NCI-H128 (cell line): ENCODE results near the gene SARS2.

Experiments
- DNase-seq: peaks from one replicate; lab custom pipeline; 2025; ENCODE audit not compliant: unreplicated experiment; lab: John Stamatoyannopoulos, UW

SARS2 gene

DNA sequence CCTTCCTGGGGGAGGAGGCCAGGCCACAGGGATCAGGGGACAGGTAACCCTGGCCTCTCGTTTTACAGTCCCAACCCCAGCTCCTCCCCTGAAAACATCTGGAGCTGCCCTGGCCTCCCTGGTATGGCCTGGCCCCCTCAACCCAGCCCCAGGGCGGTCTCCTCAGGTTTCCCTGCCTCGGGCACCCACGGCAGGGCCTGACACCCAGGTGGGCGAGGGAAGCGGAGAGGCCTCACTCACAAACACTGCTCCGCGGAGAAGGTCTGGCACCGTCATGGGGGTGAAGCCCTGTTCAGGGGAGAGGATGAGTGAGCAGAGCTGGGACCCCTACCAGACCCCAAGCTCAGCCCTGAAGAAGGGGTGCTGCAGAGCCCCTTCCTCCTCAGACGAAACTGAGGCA, 12.0 kb downstream of the SARS2 start:
- no peak for DNase-seq

DNA sequence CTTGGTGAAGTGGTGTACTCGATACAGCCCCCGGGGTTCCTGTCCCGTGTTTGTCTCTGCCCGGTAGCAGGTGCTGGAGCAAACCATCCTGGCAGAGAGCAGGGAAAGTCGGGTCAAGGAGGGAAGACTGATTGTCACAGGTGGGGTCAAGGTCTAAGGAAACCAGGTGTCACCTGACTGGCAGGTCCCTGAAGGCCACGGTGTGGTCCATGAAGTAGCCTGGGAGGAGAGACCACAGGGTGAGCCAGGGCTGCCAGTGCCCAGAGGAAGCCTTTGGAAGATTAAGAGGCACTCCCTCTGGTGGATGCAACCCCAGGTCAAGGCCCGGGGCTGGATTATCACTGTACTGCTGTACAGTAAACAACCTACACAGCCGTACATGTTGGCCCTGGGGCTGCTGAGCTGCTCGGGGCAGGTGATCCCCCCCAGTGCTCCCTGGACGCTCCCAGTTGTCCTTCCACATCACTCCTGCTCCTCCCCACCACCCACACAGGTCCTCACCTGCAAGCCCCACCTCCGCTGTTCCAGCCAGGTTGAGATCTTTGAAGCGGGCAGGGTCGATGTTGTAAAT, 12.6 kb downstream of the SARS2 start:
- no peak for DNase-seq

DNA sequence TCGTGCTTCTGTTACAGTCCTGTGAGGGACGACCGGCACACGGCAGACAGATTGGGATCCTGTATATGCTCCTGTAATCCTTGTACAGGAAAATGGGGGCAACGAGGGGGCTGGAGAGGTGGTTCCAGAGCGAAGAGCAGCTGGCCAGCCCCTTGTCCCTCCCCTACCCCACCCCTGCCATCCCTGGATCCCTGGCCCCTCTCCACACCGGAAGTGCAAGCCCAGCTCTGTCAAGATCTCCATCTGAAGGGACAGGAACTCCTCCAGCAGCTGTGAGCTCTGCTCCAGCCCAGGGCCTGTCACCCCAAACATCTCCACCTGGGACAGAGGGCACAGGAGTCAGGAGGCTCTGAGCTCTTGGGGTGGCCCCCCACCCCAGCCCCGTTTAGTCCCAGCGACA, 13.0 kb downstream of the SARS2 start:
- no peak for DNase-seq

DNA sequence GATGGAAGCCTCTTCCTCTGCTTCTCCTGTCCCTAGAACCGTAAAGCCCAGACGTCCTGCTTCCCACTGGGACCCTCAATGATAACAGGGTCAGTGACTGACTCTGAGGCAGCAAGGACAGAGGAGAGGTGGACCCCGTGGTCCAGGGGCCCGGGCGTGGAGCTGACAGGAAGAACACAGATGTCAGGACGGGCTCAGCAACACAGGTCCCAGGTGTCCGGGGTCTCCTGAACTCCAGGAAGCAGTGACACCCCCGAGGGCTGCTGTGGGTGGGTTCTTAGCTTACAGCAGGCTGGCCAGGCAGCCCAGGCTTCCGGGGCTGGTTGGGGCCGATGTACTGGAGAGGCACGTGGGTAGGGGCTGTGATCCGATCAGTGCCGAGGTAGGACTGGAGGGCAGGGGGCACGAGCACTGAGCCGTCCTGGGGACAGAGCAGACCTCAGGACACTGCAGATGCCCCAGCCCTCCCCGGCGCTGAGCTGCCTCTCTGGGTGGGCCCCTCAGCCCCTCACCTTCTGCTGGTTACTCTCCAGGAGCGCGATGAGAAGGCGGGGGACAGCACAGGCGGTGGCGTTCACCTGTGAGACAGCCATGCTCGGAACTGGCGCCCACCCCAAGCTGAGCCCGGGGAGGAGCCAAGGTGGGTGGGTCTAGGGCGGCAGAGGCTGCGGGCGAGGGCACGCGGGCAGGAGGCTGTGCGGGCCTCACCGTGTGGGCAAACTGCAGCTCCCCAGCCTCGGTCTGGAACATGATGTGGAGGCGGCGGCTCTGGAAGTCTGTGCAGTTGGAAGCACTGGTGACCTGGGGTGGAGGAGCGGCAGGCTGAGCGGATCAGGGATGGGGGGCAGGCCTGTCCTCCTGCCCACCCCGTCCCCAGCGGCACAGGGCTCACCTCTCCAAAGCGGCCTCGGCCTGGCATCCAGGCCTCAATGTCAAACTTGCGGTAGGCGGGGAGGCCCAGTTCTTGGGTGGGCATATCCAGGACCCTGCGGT, 14.9 kb downstream of the SARS2 start:
- DNase-seq = no peak

DNA sequence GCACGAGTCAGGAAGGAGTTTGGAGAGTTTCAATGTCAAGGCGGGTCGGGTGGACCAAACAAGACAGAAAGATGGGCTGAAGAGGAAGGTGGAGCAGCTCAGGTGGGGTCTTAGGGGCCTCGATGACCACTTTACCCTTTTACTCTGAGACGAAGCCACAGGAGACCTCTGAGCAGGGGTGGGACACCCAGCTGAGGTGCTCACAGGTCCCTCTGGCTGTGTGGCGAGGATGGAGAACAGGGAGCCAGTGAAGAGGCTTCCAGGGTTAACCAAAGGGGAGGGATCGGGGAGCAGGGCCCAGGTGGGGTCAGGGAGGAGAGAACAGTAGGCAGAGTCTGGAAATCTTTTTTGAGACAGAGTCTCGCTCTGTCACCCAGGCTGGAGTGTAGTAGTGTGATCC, 16.6 kb downstream of the SARS2 start:
- DNase-seq = no peak

DNA sequence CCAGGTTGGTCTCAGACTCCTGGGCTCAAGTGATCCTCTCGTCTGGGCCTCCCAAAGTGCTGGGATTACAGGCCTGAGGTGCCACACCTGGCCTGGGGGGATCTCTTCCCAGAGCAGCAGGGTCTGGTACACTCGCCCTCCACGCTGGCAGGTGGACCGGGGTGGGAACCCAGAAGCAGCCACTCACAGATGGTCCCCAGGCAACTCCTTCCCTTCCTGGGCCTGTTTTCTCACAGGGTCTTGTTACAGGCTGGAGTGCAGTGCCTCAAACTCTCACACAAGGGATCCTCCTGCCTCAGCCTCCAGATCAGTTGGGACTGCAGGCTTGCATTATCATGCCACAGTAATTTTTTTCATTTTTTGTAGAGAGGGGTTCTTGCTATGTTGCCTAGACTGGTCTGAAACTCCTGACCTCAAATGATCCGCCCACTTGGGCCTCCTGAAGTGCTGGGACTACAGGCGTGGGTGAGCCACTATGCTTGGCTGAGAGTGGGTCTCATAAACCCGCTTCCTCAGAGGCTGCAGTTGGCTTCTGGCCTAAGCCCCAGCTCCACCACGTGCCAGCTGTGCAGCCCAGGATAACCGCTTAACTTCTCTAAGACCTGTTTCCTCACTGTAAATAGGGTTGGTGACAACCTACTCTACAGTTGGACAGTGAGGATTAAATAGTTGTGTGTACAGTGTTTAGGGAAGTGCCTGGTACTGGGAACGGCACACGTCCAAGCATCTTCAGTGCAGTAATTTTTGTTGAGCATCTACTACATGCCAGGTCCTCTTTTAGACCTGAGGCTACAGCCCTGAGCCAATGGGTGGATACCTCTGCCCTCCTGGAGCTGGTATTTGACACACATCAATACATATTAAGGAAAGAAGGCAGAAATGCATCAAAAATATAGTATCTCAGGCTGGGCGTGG, 17.7 kb downstream of the SARS2 start:
- DNase-seq = no peak

DNA sequence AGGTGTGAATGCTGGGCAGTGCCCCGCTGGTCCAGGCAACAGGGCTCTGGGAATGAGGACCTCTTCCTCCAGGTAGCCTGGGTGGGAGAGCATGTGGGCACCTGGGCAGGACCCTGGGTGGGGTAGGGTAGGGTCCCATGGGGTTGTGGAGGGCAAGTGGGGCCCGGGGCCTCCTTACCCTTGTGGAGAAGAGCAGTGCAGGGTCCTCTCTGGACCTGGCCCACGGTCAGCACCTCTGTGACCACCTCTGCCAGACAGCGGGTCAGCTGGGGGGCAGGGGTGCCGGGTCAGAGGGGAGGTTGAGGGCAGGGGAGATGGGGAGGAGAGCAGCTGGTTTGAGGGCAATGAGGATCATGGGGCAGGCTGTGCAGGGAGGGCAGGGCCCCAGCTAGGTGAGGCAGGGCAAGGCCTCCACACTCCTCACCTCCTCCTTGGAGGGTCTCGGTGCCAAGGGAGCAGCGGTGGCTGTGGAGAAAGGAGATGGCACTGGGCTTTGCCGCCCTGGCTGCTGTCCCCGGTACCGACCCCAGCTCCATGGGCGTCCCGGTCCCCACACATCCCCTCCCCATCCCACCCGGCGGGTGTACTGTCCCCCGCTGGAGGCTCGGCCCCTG, 19.1 kb downstream of the SARS2 start:
- DNase-seq = no peak

DNA sequence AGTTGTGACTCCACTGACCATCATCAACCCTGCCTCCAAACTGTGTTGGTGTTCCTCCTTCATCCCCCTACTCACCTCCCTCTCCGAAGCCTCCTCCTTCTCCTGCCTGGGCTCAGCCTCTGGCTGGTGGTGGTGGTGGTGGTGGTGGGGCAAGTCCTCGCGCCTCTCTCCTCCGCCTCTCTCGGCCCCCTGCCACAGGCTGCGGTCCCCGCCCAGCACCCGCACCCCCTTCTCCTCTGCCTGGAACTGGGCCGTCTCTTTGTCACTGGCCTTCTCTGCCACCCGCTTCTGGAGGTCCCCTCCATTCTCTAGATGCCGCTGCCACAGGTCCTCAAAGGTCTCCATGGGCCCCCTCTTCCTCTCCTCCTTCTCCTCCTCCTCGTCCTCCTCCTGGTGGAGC, 20.1 kb downstream of the SARS2 start:
- DNase-seq = no peak

DNA sequence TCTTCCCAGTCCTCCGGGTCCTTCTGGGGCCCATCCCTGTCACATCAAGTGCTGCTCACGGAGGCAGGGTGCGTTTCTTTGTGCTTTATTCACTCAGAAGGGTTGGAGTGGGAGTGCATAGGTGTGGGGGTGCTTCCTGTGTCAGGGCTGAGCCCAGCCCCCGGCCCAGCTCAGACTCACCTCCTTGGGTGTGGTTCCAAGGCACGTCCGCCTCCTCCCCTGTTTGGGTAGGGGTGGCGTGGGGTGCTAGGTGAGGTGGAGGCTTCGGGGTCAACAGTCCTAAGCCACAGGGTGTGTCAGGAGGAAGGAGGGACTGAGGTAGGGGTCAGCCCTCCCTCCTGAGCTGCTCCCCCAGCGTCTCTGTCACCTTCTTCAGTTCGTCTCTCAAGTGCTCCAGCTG, 21.7 kb downstream of the SARS2 start:
- DNase-seq = no peak

DNA sequence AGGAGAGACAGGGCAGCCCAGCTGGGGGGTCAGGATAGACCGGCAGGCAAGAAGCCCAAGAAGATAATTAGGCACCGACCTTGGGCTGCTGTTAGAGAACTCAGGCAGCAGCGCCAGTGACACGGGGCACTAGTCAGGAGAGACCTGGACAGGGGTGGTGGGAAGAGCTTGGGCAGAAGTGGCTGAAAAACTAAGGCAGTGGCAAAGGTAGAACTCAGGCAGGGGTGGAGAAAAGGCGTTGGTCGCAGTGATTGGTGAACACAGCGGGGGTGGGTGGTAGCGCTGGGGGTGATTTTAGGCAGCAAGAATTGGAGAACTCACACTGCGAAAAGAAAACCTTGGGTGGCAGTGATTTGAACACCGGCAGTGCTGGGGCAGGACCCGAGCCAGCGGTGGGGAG, 22.9 kb downstream of the SARS2 start:
- no peak for DNase-seq

DNA sequence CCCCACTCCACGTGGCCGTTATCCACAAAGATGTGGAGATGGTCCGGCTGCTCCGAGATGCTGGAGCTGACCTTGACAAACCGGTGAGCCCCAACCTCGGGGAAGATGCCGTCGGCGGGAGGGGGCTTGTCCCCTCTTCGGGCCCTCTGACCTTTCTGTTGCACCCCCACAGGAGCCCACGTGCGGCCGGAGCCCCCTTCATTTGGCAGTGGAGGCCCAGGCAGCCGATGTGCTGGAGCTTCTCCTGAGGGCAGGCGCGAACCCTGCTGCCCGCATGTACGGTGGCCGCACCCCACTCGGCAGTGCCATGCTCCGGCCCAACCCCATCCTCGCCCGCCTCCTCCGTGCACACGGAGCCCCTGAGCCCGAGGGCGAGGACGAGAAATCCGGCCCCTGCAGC, 23.3 kb downstream of the SARS2 start:
- no peak for DNase-seq

DNA sequence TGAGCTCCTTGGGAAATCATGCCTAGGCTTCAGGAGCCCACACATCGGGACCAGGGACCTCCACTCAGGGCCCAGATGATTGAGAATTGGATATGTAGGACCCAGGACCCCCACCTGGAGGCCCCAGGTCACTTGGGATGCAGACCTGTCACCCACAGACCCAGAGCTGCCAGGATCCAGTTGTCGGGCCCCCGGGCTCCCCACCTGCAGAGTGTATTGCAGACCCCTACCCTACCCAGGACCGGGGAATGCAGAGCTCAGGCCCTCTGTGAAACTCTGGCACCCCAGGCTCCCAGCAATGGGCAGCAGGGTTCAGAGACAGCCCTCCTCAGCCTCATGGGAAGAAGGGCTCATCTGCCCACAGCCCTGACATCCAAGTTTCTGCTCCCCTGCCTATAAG, 24.9 kb downstream of the SARS2 start:
- no peak for DNase-seq

DNA sequence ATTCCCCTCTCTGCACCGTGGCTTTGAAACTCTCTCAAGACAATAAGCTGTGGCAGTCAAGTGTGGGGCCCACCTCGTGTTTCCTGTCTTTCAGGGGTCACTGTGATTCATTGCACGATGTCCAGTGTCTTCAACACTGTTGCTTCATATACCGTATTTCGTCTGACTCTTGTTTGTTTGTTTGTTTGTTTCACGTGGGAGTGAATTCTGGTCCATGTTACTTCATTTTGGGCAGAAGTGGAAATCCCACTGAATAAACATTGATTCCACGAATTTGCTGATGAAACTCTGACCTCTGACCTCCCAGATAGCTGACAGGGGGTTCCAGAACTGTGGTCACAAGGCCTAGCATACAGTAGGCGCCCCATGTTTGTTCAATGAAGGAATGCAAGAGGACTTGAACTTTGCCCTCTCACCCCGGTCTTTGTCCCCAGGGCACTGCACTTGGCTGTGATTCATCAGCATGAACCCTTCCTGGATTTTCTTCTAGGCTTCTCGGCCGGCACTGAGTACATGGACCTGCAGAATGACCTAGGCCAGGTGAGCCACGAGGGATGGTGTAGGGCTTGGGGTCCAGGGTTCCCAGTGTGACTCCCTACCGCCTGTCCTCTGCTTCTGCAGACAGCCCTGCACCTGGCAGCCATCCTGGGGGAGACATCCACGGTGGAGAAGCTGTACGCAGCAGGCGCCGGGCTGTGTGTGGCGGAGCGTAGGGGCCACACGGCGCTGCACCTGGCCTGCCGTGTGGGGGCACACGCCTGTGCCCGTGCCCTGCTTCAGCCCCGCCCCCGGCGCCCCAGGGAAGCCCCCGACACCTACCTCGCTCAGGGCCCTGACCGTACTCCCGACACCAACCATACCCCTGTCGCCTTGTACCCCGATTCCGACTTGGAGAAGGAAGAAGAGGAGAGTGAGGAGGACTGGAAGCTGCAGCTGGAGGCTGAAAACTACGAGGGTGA, 25.7 kb downstream of the SARS2 start:
- DNase-seq = no peak

DNA sequence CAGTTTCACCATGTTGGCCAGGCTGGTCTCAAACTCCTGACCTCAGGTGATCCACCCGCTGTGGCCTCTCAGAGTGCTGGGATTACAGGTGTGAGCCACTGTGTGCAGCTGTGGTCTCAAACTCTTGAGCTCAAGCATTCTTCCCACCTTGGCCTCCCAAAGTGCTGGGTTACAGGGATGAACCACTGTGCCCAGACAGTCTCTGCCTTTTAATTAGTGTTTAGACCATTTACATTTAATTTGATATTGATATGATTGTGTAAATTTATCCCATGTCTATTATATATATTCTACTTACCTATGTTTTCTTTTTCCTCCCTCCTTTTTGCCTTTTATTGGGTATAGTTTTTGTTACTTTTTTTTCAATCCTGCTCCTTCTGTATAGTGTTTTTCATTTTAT, 28.9 kb downstream of the SARS2 start:
- no peak for DNase-seq

DNA sequence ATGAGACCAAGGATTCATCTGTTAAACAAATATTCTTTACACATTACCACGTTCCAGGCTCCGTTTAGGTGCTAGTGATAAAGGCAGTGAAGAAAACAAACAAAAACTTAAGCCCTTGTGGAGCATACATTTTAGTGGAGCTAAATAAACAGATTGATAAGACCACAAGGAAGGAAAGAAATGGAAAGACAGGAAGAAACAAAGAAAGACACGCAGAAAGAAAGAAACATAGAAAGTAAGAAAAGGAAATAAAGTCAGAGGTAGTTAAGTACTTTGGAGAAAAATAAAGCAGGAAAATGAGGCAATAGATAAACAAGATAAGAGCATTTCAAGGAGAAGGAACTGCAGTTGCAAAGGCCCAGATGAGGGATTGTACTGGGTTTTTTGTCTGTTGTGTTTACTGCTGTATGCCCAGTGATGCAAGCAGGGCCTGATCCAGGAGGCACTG, 29.8 kb downstream of the SARS2 start:
- DNase-seq = no peak

DNA sequence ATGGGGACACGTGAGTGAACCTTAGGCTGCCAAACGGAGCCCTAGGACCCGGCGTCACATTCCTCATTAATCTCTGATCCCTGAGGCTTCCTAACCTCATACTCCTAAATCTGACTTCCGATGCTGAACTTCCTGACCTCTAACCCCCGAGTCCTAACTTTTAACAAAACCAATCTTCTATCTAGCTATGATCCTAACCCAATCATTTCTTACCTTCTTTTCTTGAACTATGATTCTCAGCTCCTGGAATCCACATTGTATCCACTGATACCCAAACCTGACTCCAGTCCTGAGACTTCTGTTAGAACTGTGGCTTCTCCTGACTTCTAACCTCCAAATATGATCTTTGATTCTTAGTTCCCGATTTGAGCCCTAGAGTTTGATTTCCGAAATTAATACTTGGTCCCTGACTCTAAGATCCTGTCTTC, 30.3 kb downstream of the SARS2 start:
- no peak for DNase-seq

DNA sequence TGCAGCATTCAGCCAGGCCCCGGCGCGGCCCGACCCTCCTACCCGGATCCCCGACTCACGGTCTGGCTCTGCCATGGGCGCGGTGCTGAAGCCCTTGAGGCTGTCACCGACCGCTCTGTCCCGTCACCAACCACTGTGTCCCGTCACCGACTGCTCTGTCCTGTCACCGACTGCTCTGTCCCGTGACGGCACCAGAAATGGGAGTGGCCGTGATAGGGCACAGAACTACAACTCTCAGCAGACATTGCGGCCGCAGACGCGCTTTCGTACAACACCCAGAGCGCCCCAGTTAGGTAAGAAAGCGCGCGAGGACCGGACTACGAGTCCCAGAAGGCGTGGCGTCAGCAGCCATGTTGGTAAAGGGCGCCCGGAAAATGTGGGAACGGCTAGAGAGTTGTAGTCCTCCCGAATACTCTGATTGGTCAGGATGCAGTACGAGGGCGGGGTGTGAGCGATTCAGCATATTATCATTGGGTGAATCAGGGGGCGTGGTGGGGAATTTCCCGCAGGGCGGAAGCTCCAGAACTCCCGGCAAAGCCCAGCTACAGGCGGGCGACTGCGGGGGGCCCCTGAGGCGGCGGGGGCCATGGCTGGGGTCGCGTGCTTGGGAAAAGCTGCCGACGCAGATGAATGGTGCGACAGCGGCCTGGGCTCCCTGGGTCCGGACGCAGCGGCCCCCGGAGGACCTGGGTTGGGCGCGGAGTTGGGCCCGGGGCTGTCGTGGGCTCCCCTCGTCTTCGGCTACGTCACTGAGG, 30.9 kb downstream of the SARS2 start, which contains the start of the genes NFKBIB and SIRT2:
TSS of gene NFKBIB (plus strand) at position 523 of the 755 bp plus-strand sequence. CDS start at position 587, 64 bp downstream.
TSS of gene SIRT2 (minus strand) at position 172 of the 755 bp plus-strand sequence. CDS start at position 75, 97 bp downstream.
- DNase-seq = peak; percentile 99

DNA sequence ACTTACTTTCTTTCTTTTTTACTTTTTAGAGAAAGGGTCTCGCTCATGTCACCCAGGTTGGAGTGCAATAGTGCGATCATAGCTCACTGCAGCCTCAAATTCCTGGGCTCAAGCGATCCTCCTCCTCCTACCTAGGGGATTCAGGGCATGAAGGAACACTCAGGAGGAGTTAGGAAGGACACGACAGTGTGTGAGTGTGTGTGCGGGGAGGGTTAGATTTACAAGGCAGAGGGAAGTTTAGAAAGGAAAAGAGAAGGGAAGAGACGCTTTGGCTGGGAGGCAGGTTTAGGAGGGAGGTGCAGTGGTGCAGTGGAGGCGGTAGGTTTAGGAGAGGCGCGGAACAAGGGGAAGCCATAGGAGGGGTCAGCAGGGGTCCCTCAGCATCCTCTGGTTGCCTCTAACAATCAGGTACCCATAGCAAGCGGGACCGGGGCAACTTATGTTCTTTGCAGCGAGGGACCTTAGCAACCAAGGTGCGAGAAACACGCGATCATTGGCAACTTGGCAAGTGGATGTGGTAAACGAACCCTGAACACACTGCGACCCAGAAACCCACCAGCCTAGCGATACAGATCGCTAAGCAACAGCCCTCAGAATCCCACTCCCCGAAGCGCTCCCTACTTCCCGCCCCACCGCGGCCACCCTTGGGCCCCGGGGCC, 31.6 kb downstream of the SARS2 start:
- no peak for DNase-seq
